ENCODE results near the gene REG3A. TPM values are rescaled to one million over a fixed set of nuclear protein-coding genes. Genes with fewer than 3 reads are reported as not detected.

The REG3A gene
- total RNA-seq, result not detected in 2 replicates

DNA sequence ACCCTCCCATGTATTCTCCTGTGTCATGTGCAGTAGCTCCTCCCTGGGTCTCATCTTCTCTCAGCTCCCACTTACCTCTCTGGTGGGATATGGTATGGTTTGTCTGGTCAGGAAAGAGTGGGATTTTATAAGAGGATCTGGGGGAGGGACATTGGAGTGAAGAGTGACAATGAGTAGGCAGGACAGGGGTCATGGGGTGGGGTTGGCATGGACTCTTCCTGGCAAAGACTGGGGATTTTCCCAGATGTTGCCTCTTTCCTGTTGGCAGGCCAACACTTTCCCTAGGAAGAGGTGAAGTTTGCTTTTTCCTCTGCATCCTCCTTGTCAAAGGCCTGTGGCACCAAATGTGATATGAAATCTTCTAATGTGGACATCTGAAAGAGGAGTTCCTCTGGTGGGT is at the start of gene REG3A:
REG3A (minus strand) TSS at position 101 of the 400 bp plus-strand sequence. CDS start 348 bp downstream, outside the sequence.

GRCh38 chr2:79120194-79120713 is 39.3 kb downstream of the REG3A start, which contains the start of gene REG1A:
Gene REG1A (plus strand): TSS chr2:79120488. CDS start chr2:79120862, 374 bp downstream.

Other genes starting within 250 kb of the REG3A start
- not detected in 2 replicates for gene REG3G, start 134.1 kb downstream of the REG3A start, total RNA-seq
- gene REG1B, start 71.8 kb downstream of the REG3A start, total RNA-seq, result not detected in 2 replicates
- not detected in 2 replicates for gene REG1A, start 39.3 kb downstream of the REG3A start, total RNA-seq

All from smooth muscle cell of trachea (primary cell).